ENCODE results near the gene MATN1.
A peak's percentile ranks its signal among the peaks of the same experiment; 100 is the strongest.

MATN1 gene

DNA sequence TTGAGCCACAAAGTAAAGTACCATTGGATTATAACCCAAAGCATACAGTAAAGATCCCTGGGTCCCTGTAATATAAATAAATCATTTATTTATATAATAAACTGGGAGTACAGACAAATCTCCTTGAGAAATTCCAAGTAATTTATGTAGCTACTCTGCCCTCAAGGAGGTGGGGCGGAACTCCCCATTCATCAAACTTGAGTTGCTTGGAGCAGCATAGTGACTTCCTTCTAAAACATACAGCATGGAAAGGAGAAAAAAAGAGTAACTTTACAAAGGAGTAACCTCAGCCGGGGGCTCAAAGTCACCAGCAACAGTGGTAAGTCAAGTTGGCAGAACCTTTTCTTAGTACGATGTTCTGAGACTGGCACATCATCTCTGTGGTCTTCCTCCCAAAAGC is 29.7 kb upstream of the MATN1 start:
- Histone ChIP-seq H3K36me3 (ENCODE audit: control insufficient read depth in 1 of 2, insufficient read depth in 2 of 2, low read length in 2 of 2) (no peaks in the 10 kb centered on the region), H4K8ac (ENCODE audit: low read depth, low read length) (no peak overlapping the region), H2BK12ac (ENCODE audit: low read length) (no peak overlapping the region), H2AK5ac (ENCODE audit: low read length) (no peak overlapping the region), H3K4me2 (ENCODE audit: low read length) (no peak overlapping the region), H4K91ac (ENCODE audit: low read depth, low read length) (no peak overlapping the region), H3K9ac (ENCODE audit: low read length) (no peak overlapping the region), H3K23ac (ENCODE audit: low read length) (no peak overlapping the region), H4K12ac (ENCODE audit: low read depth, low read length) (no peak overlapping the region), H3K79me1 (ENCODE audit: low read length) (peaks cover 9% of the 10 kb centered on the region), H2BK5ac (ENCODE audit: low read depth, low read length, poor library complexity) (no peak overlapping the region), H3K27me3 (ENCODE audit: insufficient read depth, low read length) (no peaks in the 10 kb centered on the region), H3K79me2 (ENCODE audit: control insufficient read depth, insufficient read depth, low read length, poor library complexity) (peaks cover 1% of the 10 kb centered on the region), H2BK120ac (ENCODE audit: insufficient read depth, low read length, poor library complexity) (no peak overlapping the region), H3K9me3 (ENCODE audit: insufficient read depth, low read depth, low read length) (no peaks in the 10 kb centered on the region), H3K4me1 (ENCODE audit: control insufficient read depth in 1 of 2, insufficient read depth in 2 of 2, low read length in 2 of 2) (peaks cover 18 to 21% of the 10 kb centered on the region in 2 experiments), H3K4me3 (ENCODE audit: low read depth, low read length) (no peak overlapping the region), H3K14ac (ENCODE audit: low read length) (no peak overlapping the region), H3K18ac (ENCODE audit: low read length) (no peak overlapping the region), H3K27ac (ENCODE audit: low read depth, low read length) (no peak overlapping the region), H3K4ac (ENCODE audit: low read depth, low read length) (no peak overlapping the region), H2AFZ (ENCODE audit: insufficient read depth, low read length, poor library complexity) (no peak overlapping the region)
- no peak for DNase-seq
- WGBS (ENCODE audit: extremely low coverage, insufficient coverage, insufficient read length) = no CpG with 5 or more reads among the region's 3 CpGs

DNA sequence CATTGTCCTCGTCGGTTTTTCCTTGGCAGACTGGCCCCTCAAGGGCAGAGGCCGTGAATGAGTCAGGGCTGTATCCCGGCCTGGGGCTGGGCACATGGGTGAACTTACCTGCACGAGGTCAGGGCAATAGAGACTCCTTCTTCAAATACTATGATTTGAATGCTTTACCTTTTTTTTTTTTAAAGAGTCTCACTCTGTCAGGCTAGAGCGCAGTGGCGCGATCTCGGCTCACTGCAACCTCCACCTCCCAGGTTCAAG is 29.2 kb upstream of the MATN1 start:
- no peak overlapping the region for H3K27ac ChIP-seq (ENCODE audit: low read depth, low read length)
- no peak overlapping the region for H3K18ac ChIP-seq (ENCODE audit: low read length)
- peaks cover 18 to 23% of the 10 kb centered on the region in 2 experiments for H3K4me1 ChIP-seq (ENCODE audit: control insufficient read depth in 1 of 2, insufficient read depth in 2 of 2, low read length in 2 of 2)
- no peaks in the 10 kb centered on the region for H3K27me3 ChIP-seq (ENCODE audit: insufficient read depth, low read length)
- H3K23ac ChIP-seq (ENCODE audit: low read length) = no peak overlapping the region
- no peak overlapping the region for H4K91ac ChIP-seq (ENCODE audit: low read depth, low read length)
- H2BK120ac ChIP-seq (ENCODE audit: insufficient read depth, low read length, poor library complexity) = no peak overlapping the region
- H2BK12ac ChIP-seq (ENCODE audit: low read length) = no peak overlapping the region
- no peak overlapping the region for H2AFZ ChIP-seq (ENCODE audit: insufficient read depth, low read length, poor library complexity)
- no peaks in the 10 kb centered on the region for H3K36me3 ChIP-seq (ENCODE audit: control insufficient read depth in 1 of 2, insufficient read depth in 2 of 2, low read length in 2 of 2)
- no peak overlapping the region for H3K4me3 ChIP-seq (ENCODE audit: low read depth, low read length)
- H4K12ac ChIP-seq (ENCODE audit: low read depth, low read length) = no peak overlapping the region
- H2AK5ac ChIP-seq (ENCODE audit: low read length) = no peak overlapping the region
- no peak overlapping the region for H2BK5ac ChIP-seq (ENCODE audit: low read depth, low read length, poor library complexity)
- no peak overlapping the region for H4K8ac ChIP-seq (ENCODE audit: low read depth, low read length)
- H3K4ac ChIP-seq (ENCODE audit: low read depth, low read length) = no peak overlapping the region
- no peaks in the 10 kb centered on the region for H3K9me3 ChIP-seq (ENCODE audit: insufficient read depth, low read depth, low read length)
- H3K14ac ChIP-seq (ENCODE audit: low read length) = no peak overlapping the region
- WGBS (ENCODE audit: extremely low coverage, insufficient coverage, insufficient read length) = no CpG with 5 or more reads among the region's 9 CpGs
- DNase-seq = no peak
- no peak overlapping the region for H3K9ac ChIP-seq (ENCODE audit: low read length)
- H3K4me2 ChIP-seq (ENCODE audit: low read length) = no peak overlapping the region
- peaks cover 1% of the 10 kb centered on the region for H3K79me2 ChIP-seq (ENCODE audit: control insufficient read depth, insufficient read depth, low read length, poor library complexity)
- peaks cover 9% of the 10 kb centered on the region for H3K79me1 ChIP-seq (ENCODE audit: low read length)

DNA sequence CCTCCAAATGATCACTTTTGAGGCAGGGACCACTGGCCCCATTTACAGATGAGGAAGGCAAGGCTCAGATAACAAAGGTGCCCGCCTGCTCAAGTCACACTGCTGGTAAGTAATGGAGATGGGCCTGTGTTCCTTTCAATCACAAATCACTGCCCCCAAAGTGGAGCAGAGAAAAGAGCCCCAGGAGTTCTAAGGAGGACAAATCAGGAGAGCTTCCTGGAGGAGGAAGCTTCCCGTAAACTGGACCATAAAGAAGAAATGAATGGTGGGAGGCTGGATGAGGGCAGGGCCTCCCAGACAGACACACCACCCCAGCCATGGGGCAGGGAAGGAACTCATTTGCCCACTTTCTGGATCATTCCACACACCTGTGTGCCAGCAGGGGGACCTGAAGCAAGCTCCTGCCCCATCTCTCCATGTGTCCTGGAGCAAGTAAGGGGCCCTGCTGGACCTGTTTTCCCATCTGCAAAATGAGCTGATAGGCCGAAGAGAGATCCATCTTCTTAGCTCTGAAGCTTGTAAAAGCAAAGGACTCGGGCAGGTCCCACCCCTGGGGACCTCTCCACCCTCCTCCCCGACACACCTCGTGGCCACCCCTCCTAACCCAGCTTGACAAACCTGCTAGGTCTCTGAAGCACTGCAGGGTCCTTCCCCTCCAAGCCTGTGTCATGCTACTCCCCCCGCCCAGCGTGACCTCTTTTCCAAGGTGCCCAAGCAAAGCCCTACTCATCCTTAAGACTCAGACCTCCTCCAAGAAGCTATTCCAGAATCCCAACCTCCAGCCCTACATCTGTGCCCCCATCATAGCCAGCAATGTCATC is 28.7 kb upstream of the MATN1 start:
- H2BK5ac ChIP-seq (ENCODE audit: low read depth, low read length, poor library complexity) = no peak overlapping the region
- no peaks in the 10 kb centered on the region for H3K36me3 ChIP-seq (ENCODE audit: control insufficient read depth in 1 of 2, insufficient read depth in 2 of 2, low read length in 2 of 2)
- no peak for DNase-seq
- peak overlapping the region; percentile 26 for H2AK5ac ChIP-seq (ENCODE audit: low read length)
- H2AFZ ChIP-seq (ENCODE audit: insufficient read depth, low read length, poor library complexity) = no peak overlapping the region
- H4K91ac ChIP-seq (ENCODE audit: low read depth, low read length) = no peak overlapping the region
- peaks cover 1% of the 10 kb centered on the region for H3K79me2 ChIP-seq (ENCODE audit: control insufficient read depth, insufficient read depth, low read length, poor library complexity)
- no peaks in the 10 kb centered on the region for H3K27me3 ChIP-seq (ENCODE audit: insufficient read depth, low read length)
- no peaks in the 10 kb centered on the region for H3K9me3 ChIP-seq (ENCODE audit: insufficient read depth, low read depth, low read length)
- H3K4me3 ChIP-seq (ENCODE audit: low read depth, low read length) = no peak overlapping the region
- H2BK12ac ChIP-seq (ENCODE audit: low read length) = no peak overlapping the region
- H3K18ac ChIP-seq (ENCODE audit: low read length) = no peak overlapping the region
- H2BK120ac ChIP-seq (ENCODE audit: insufficient read depth, low read length, poor library complexity) = no peak overlapping the region
- H4K8ac ChIP-seq (ENCODE audit: low read depth, low read length) = no peak overlapping the region
- H3K23ac ChIP-seq (ENCODE audit: low read length) = no peak overlapping the region
- H3K4me2 ChIP-seq (ENCODE audit: low read length) = no peak overlapping the region
- no peak overlapping the region for H3K9ac ChIP-seq (ENCODE audit: low read length)
- WGBS (ENCODE audit: extremely low coverage, insufficient coverage, insufficient read length) = no CpG with 5 or more reads among the region's 8 CpGs
- H3K79me1 ChIP-seq (ENCODE audit: low read length) = peaks cover 6% of the 10 kb centered on the region
- H3K14ac ChIP-seq (ENCODE audit: low read length) = no peak overlapping the region
- peaks cover 12 to 18% of the 10 kb centered on the region in 2 experiments for H3K4me1 ChIP-seq (ENCODE audit: control insufficient read depth in 1 of 2, insufficient read depth in 2 of 2, low read length in 2 of 2)
- peak overlapping the region; percentile 8 for H4K12ac ChIP-seq (ENCODE audit: low read depth, low read length)
- H3K4ac ChIP-seq (ENCODE audit: low read depth, low read length) = no peak overlapping the region
- no peak overlapping the region for H3K27ac ChIP-seq (ENCODE audit: low read depth, low read length)

DNA sequence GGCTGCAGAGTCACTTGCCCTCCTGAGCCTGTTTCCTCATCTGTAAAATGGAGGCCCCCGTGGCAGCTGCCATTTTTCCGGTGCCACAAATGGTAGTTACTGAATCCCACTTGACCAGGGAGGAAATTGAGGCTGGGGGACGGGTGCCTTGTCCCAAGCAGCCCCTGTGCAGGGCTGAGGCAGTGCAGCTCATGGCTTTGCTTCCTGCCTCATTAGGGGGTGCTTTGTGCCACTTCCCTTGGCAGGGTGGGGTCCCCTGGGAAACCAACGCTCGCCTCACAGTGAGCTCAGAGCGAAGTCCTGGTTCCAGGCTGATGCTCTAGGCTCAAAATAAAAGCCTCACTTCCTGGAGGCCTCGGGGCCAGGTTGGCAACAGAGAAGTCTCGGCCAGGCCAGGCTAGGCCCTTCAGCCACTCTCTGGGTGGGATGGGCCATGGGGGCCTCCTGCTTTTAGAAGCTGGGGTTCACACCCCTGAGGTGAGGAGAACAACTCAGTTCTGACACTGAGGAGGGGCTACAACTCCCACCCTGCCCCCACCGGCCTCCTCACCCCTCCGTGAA is 27.4 kb upstream of the MATN1 start:
- H3K23ac ChIP-seq (ENCODE audit: low read length) = no peak overlapping the region
- H3K79me2 ChIP-seq (ENCODE audit: control insufficient read depth, insufficient read depth, low read length, poor library complexity) = peaks cover 1% of the 10 kb centered on the region
- H3K9ac ChIP-seq (ENCODE audit: low read length) = no peak overlapping the region

More for the DNA sequence above, 27.4 kb upstream of the MATN1 start:
- Histone ChIP-seq H2AFZ (ENCODE audit: insufficient read depth, low read length, poor library complexity) (no peak overlapping the region), H3K4me2 (ENCODE audit: low read length) (no peak overlapping the region), H2BK12ac (ENCODE audit: low read length) (no peak overlapping the region), H3K4ac (ENCODE audit: low read depth, low read length) (no peak overlapping the region), H2AK5ac (ENCODE audit: low read length) (no peak overlapping the region), H3K18ac (ENCODE audit: low read length) (no peak overlapping the region), H3K36me3 (ENCODE audit: control insufficient read depth in 1 of 2, insufficient read depth in 2 of 2, low read length in 2 of 2) (no peaks in the 10 kb centered on the region), H3K4me3 (ENCODE audit: low read depth, low read length) (no peak overlapping the region), H3K27ac (ENCODE audit: low read depth, low read length) (no peak overlapping the region), H4K12ac (ENCODE audit: low read depth, low read length) (no peak overlapping the region), H4K8ac (ENCODE audit: low read depth, low read length) (no peak overlapping the region), H3K79me1 (ENCODE audit: low read length) (peaks cover 2% of the 10 kb centered on the region), H2BK120ac (ENCODE audit: insufficient read depth, low read length, poor library complexity) (no peak overlapping the region), H3K27me3 (ENCODE audit: insufficient read depth, low read length) (no peaks in the 10 kb centered on the region), H3K4me1 (ENCODE audit: control insufficient read depth in 1 of 2, insufficient read depth in 2 of 2, low read length in 2 of 2) (peaks cover 4 to 13% of the 10 kb centered on the region in 2 experiments), H4K91ac (ENCODE audit: low read depth, low read length) (no peak overlapping the region), H2BK5ac (ENCODE audit: low read depth, low read length, poor library complexity) (no peak overlapping the region), H3K14ac (ENCODE audit: low read length) (no peak overlapping the region), H3K9me3 (ENCODE audit: insufficient read depth, low read depth, low read length) (no peaks in the 10 kb centered on the region)
- no CpG with 5 or more reads among the region's 10 CpGs for WGBS (ENCODE audit: extremely low coverage, insufficient coverage, insufficient read length)
- no peak for DNase-seq

Measured in trophoblast cell (in vitro differentiated cells and primary cell).